ENCODE measurements around the gene BCDIN3D. TPM values are rescaled to one million over a fixed set of nuclear protein-coding genes. Genes with fewer than 3 reads are reported as not detected.

Gene BCDIN3D
- total and polyA plus RNA-seq, 3 donors from 2014 or later: 4.9 to 5.8 (median 5.1) TPM

DNA sequence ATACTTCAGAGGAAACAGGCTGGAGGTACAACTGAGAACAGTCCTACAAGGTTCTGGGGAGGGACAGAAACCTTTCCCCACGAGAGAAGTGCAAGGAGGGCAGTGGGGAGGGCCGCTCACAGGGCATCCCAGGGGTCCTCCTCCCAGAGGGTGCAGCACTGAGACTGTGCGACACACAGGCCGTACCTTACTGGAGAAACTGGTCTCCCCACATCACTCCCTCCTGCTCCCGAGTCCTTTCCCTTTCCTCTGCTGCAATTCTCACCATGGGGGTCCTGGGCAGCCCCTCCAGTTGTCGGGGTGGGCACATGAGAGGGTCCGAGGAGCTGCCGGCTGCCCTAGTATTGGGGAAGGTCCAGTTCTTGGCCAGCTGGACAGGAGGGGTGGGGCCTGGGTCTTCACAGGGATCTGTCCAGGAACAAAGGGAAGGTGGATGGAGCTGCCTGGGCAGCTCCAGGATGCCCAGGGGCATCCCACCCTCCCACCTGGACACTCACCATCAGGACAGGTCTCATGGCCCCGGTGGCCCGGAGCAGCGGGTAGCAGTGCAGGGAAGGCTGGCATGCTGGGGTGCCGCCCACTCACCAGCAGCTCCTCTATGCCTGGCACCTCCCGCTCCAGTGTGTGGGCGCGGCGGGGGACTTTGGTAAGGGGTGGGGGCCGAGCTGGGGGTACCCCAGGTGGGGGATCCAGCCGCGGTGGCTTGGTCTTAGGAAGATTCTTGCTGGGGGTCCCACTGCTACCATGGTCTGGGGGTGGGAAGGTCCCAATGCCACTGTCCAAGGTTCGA is 50.5 kb downstream of the BCDIN3D start:
- WGBS, 2 donors: 91 to 92% methylated on average over 11 to 20 of the region's 20 CpGs
- no peaks in the 10 kb centered on the region for H3K27me3 ChIP-seq
- intact Hi-C loops (cut with DNase I; ENCODE audit: low total_unique reads): no loop called here
- no peak for TF ChIP-seq POLR2A (IDR thresholded peaks at IDR 0.05)
- TF ChIP-seq, protein P1, sequence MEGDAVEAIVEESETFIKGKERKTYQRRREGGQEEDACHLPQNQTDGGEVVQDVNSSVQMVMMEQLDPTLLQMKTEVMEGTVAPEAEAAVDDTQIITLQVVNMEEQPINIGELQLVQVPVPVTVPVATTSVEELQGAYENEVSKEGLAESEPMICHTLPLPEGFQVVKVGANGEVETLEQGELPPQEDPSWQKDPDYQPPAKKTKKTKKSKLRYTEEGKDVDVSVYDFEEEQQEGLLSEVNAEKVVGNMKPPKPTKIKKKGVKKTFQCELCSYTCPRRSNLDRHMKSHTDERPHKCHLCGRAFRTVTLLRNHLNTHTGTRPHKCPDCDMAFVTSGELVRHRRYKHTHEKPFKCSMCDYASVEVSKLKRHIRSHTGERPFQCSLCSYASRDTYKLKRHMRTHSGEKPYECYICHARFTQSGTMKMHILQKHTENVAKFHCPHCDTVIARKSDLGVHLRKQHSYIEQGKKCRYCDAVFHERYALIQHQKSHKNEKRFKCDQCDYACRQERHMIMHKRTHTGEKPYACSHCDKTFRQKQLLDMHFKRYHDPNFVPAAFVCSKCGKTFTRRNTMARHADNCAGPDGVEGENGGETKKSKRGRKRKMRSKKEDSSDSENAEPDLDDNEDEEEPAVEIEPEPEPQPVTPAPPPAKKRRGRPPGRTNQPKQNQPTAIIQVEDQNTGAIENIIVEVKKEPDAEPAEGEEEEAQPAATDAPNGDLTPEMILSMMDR (IDR thresholded peaks at IDR 0.05): no peak
- no peak overlapping the region for H3K4me3 ChIP-seq
- H3K36me3 ChIP-seq (ENCODE audit: low read depth, missing control alignments): no peaks in the 10 kb centered on the region
- no peaks in the 10 kb centered on the region for H3K9me3 ChIP-seq
- H3K27ac ChIP-seq: no peak overlapping the region
- DNase-seq: no peak
- H3K4me1 ChIP-seq: peaks cover 7% of the 10 kb centered on the region

DNA sequence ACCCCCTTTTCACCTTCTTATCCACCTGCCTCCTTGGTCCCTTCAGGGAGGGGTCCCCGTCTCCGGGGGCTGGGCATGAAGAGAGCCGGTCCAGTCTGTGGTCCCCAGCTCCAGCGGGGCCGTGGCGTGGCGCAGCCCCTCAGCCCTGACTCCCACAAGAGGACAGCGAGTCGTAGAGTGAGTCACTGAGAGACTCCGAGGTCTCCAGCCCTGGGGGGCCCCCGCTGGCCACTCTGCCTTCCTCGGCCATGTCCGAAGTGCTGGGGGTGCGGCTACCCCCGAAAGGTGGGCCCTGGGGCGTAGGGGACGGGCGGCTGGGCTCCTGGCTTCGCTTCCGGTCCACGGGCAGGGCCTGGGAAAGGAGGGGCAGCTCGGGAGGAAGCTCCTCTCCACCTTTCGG is 51.2 kb downstream of the BCDIN3D start:
- no peak overlapping the region for H3K27ac ChIP-seq
- no peak for TF ChIP-seq POLR2A (IDR thresholded peaks at IDR 0.05)
- TF ChIP-seq, protein P1 (IDR thresholded peaks at IDR 0.05): no peak
- H3K27me3 ChIP-seq: no peaks in the 10 kb centered on the region
- H3K4me1 ChIP-seq: peaks cover under 1% of the 10 kb centered on the region
- H3K9me3 ChIP-seq: no peaks in the 10 kb centered on the region
- intact Hi-C loops (cut with DNase I; ENCODE audit: low total_unique reads): no loop called here
- 64 to 85% methylated on average over 8 to 20 of the region's 23 CpGs for WGBS, 2 donors
- no peak for DNase-seq
- no peaks in the 10 kb centered on the region for H3K36me3 ChIP-seq (ENCODE audit: low read depth, missing control alignments)
- no peak overlapping the region for H3K4me3 ChIP-seq

DNA sequence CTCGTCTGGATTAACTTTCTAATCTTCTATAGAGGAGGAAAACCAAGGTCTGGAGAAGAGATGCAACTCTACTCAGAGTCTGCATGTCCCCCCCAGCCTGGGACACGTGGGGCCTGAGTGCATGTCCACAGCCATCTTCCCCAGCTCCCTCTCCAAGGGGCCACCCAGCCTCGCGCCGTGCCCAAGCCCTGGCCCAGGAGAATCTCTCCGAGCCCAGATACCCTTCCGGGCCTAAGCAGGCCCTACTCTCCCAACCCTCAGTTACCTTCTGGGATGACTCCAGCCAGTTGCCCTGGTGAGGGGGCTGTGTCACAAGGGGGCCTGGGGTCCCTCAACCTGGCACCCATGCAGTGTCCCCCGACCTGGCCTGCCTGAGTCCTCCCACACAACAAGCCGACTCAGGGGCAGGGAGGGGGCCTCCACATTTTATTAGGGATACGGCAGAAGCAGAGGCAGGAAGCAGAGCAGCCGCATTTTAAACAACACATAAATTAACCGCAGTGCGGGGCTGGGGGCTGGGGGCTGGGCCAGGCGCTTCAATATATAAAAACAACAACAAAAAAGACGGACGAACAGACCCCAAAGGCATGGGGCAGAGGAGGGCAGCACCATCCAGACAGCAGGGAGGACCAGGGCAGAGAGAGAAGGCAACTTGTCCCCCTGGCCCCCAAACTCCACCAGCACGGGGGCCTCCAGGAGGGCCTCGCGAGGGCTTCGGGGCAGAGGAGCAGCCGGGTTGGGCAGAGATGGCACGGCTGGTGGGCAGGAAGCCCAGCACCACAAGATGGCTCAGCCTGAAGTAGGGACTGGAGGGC is 52.0 kb downstream of the BCDIN3D start:
- TF ChIP-seq, protein P1 (IDR thresholded peaks at IDR 0.05): no peak
- no peak for TF ChIP-seq POLR2A (IDR thresholded peaks at IDR 0.05)
- Histone ChIP-seq H3K9me3 (no peaks in the 10 kb centered on the region), H3K27me3 (no peaks in the 10 kb centered on the region), H3K27ac (no peak overlapping the region), H3K4me1 (no peaks in the 10 kb centered on the region), H3K36me3 (ENCODE audit: low read depth, missing control alignments) (no peaks in the 10 kb centered on the region), H3K4me3 (no peak overlapping the region)
- intact Hi-C loops (cut with DNase I; ENCODE audit: low total_unique reads): no loop called here
- no peak for DNase-seq
- 70 to 74% methylated on average over 20 to 22 of the region's 22 CpGs for WGBS, 2 donors

DNA sequence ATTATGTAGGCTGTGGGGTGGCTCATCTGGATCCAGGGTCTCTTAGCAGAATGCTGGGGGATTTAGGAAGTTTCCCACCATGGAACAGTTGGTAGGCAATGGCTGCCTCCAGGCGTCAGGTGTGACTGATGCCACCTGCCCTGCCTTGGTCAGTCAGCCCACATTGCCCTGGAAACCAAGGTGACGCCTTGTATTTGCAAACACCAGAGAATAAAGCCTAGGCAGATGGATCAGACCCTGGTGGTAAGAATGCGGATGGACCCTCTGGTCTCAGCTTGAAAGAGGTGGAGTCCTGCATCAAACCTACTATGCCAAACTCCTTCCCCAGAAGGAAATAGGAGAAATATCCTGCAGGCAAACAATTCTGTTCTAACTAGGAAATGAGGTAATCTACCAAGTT is 52.9 kb downstream of the BCDIN3D start:
- TF ChIP-seq, protein P1 (IDR thresholded peaks at IDR 0.05): no peak
- no peak for TF ChIP-seq POLR2A (IDR thresholded peaks at IDR 0.05)
- DNase-seq: no peak
- Histone ChIP-seq H3K9me3 (no peaks in the 10 kb centered on the region), H3K36me3 (ENCODE audit: low read depth, missing control alignments) (no peaks in the 10 kb centered on the region), H3K4me3 (no peak overlapping the region), H3K27ac (no peak overlapping the region), H3K4me1 (no peaks in the 10 kb centered on the region), H3K27me3 (no peaks in the 10 kb centered on the region)
- intact Hi-C loops (cut with DNase I; ENCODE audit: low total_unique reads): no loop called here
- 83 to 88% methylated on average over 3 of the region's 3 CpGs for WGBS, 2 donors
